Hematopoietic multipotent progenitor cell treated with erythropoietin and hydrocortisone succinate and interleukin-3 and kit ligand, for 17 days (in vitro differentiated cells): Measurements from ENCODE around the gene NAA50.

ENCODE experiments used
- DNase-seq: peaks from one replicate; pipeline ENCODE4 v3.0.0-alpha.2; 2015; ENCODE audit warnings: low spot score

The NAA50 gene

GRCh38 chr3:113685124-113685523, 60.9 kb downstream of the NAA50 start:
- no peak for DNase-seq

GRCh38 chr3:113684271-113684819, 61.7 kb downstream of the NAA50 start:
- DNase-seq: no peak

- no peak for DNase-seq
Measured at GRCh38 chr3:113678773-113679172, 67.3 kb downstream of the NAA50 start.

- DNase-seq: no peak
Measured at GRCh38 chr3:113677737-113678136, 68.3 kb downstream of the NAA50 start.

GRCh38 chr3:113676261-113676660, 69.8 kb downstream of the NAA50 start:
- no peak for DNase-seq

GRCh38 chr3:113673593-113673992, 72.5 kb downstream of the NAA50 start:
- DNase-seq: no peak

- DNase-seq: no peak
Measured at GRCh38 chr3:113668015-113668414, 78.0 kb downstream of the NAA50 start.
